Measurements from ENCODE around the gene MT1HL1.

The MT1HL1 gene

GRCh38 chr1:237012788-237013383 is 8.6 kb upstream of the MT1HL1 start:
- Histone ChIP-seq H2AFZ (no peak overlapping the region), H3K4me3 (ENCODE audit: low read depth, low read length) (no peak overlapping the region), H3K9me3 (ENCODE audit: control insufficient read depth, low read length) (no peaks in the 10 kb centered on the region), H3K9ac (no peak overlapping the region), H3K36me3 (ENCODE audit: control insufficient read depth, insufficient read depth, low read length) (no peaks in the 10 kb centered on the region), H3K4me2 (ENCODE audit: low read length) (no peak overlapping the region), H3K27me3 (ENCODE audit: control insufficient read depth, insufficient read depth, low read length) (no peaks in the 10 kb centered on the region), H3K27ac (no peak overlapping the region), H3K4me1 (no peaks in the 10 kb centered on the region), H3K79me2 (no peaks in the 10 kb centered on the region)
- no peak for TF ChIP-seq CTCF (IDR thresholded peaks at IDR 0.05)

GRCh38 chr1:237012361-237012760 is 8.1 kb upstream of the MT1HL1 start:
- no peak overlapping the region for H2AFZ ChIP-seq
- H3K9ac ChIP-seq, result no peak overlapping the region
- TF ChIP-seq CTCF (IDR thresholded peaks at IDR 0.05), result no peak
- no peak overlapping the region for H3K4me3 ChIP-seq (ENCODE audit: low read depth, low read length)
- no peak overlapping the region for H3K27ac ChIP-seq
- no peak overlapping the region for H3K4me2 ChIP-seq (ENCODE audit: low read length)
- no peaks in the 10 kb centered on the region for H3K4me1 ChIP-seq
- no peaks in the 10 kb centered on the region for H3K36me3 ChIP-seq (ENCODE audit: control insufficient read depth, insufficient read depth, low read length)
- H3K27me3 ChIP-seq (ENCODE audit: control insufficient read depth, insufficient read depth, low read length), result no peaks in the 10 kb centered on the region
- no peaks in the 10 kb centered on the region for H3K79me2 ChIP-seq
- no peaks in the 10 kb centered on the region for H3K9me3 ChIP-seq (ENCODE audit: control insufficient read depth, low read length)

- Histone ChIP-seq H3K27ac (no peak overlapping the region), H3K4me3 (ENCODE audit: low read depth, low read length) (no peak overlapping the region), H3K9ac (no peak overlapping the region), H2AFZ (no peak overlapping the region), H3K36me3 (ENCODE audit: control insufficient read depth, insufficient read depth, low read length) (no peaks in the 10 kb centered on the region), H3K27me3 (ENCODE audit: control insufficient read depth, insufficient read depth, low read length) (no peaks in the 10 kb centered on the region), H3K79me2 (no peaks in the 10 kb centered on the region), H3K9me3 (ENCODE audit: control insufficient read depth, low read length) (no peaks in the 10 kb centered on the region), H3K4me2 (ENCODE audit: low read length) (no peak overlapping the region), H3K4me1 (no peaks in the 10 kb centered on the region)
- no peak for TF ChIP-seq CTCF (IDR thresholded peaks at IDR 0.05)
Observed at GRCh38 chr1:237011432-237011831, 7.2 kb upstream of the MT1HL1 start.

GRCh38 chr1:237009611-237010010 is 5.4 kb upstream of the MT1HL1 start:
- H3K4me1 ChIP-seq, result no peaks in the 10 kb centered on the region

More at GRCh38 chr1:237009611-237010010, 5.4 kb upstream of the MT1HL1 start:
- no peaks in the 10 kb centered on the region for H3K79me2 ChIP-seq
- H3K9me3 ChIP-seq (ENCODE audit: control insufficient read depth, low read length), result no peaks in the 10 kb centered on the region
- H3K9ac ChIP-seq, result no peak overlapping the region
- H3K27ac ChIP-seq, result no peak overlapping the region
- H2AFZ ChIP-seq, result no peak overlapping the region
- no peak for TF ChIP-seq CTCF (IDR thresholded peaks at IDR 0.05)
- no peak overlapping the region for H3K4me3 ChIP-seq (ENCODE audit: low read depth, low read length)
- no peaks in the 10 kb centered on the region for H3K36me3 ChIP-seq (ENCODE audit: control insufficient read depth, insufficient read depth, low read length)
- H3K27me3 ChIP-seq (ENCODE audit: control insufficient read depth, insufficient read depth, low read length), result no peaks in the 10 kb centered on the region
- no peak overlapping the region for H3K4me2 ChIP-seq (ENCODE audit: low read length)

Data from parathyroid adenoma (tissue), 2 donors.